DMS153 treated with DMSO at 0.1 percent for 48 hours (cell line): ENCODE measurements around the gene ZBTB9.

Experiments
- DNase-seq: peaks from one replicate; lab custom pipeline; 2025; ENCODE audit not compliant: unreplicated experiment; lab: John Stamatoyannopoulos, UW

ZBTB9 gene, protein sequence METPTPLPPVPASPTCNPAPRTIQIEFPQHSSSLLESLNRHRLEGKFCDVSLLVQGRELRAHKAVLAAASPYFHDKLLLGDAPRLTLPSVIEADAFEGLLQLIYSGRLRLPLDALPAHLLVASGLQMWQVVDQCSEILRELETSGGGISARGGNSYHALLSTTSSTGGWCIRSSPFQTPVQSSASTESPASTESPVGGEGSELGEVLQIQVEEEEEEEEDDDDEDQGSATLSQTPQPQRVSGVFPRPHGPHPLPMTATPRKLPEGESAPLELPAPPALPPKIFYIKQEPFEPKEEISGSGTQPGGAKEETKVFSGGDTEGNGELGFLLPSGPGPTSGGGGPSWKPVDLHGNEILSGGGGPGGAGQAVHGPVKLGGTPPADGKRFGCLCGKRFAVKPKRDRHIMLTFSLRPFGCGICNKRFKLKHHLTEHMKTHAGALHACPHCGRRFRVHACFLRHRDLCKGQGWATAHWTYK

GRCh38 chr6:33454009-33454946, at the start of gene ZBTB9:
TSS of gene ZBTB9 (plus strand) at chr6:33454576. CDS start at chr6:33455101, 525 bp downstream.
- peak; percentile 81 for DNase-seq

- DNase-seq: no peak
Observed at GRCh38 chr6:33404884-33405283, 49.5 kb upstream of the ZBTB9 start.

- no peak for DNase-seq
Observed at GRCh38 chr6:33405386-33405940, 48.9 kb upstream of the ZBTB9 start.

DNA sequence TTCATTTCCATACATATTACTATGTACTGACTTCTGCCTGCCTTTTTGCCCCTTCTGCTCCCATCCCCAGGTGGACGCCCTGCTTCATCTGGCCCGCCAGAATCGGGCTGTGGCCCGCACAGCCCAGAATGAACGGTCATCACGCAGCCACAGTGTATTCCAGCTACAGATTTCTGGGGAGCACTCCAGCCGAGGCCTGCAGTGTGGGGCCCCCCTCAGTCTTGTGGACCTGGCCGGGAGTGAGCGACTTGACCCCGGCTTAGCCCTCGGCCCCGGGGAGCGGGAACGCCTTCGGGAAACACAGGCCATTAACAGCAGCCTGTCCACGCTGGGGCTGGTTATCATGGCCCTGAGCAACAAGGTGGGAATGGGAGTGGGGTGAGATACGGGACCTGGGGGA, 48.2 kb upstream of the ZBTB9 start:
- no peak for DNase-seq

DNA sequence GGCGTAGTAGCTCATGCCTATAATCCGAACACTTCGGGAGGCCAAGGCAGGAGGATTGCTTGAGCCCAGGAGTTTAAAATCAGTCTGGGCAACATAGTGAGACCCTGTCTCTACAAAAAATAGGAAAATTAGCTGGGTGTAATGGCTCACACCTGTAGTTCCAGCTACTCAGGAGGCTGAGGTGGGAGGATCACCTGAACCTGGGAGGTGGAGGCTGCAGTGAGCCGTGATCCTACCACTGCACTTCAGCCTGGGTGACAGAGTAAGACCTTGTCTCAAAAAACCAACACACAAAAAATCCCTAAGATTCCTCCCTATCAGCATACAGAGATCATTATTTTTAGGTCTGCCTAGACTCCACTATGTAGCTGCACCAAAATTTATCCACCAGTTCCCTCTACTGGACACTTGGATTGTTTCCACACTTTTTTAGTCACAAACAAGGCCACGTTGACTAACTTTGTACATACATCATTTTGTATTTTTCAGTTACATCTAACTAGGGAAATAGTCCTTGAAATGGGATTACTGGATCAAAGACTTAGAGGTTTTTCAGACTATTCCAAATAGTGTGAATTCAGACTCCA, 47.2 kb upstream of the ZBTB9 start:
- DNase-seq: no peak

- peak; percentile 93 for DNase-seq
Observed at GRCh38 chr6:33410050-33410710, 44.2 kb upstream of the ZBTB9 start.

DNA sequence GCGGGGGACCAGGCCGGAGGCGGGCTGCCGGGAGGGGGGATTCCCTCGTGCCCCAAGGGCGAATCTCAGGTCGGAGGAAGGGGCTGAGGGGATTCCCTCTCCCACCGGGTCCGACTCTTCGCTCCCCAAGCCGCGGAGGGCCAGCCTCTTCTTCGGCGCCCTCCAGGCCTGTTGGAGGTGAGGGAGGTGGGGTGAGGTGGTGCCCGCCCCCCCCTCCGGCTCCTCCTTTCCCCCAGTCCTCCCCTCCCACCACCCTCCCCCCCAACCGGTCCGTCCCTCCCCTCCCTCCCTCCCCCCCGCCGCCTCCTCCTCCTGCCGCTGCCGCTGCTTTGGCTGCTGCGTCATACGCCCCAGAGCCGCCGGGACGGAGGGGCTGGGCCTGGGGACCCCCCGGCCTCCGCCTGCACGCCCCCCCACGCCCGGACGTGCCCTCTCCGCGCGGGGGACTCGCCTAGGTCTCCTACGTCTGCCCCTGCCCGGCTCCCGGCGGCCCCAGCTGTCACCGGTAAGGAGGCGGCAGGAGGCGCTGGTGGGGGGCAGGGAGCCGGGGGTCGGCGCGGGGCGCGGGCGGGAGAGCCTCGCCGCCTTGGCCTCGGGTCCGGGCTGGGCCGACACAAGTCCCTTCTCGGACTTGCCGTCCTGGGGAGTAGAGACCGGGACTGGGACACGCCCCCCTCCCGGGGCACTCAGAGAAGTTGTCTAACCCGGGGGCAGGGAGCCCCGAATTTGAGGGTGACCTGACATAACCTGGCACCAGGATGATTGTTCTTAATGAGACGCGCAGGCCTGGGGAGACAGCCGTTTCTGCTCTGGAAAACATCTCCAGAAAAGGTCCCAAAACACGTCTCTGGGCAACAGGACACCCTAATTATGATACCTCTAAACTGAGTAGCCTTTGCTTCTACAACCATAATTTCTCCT, 43.4 kb upstream of the ZBTB9 start, which contains the start of gene PHF1:
TSS of gene PHF1 (plus strand) at position 304 of the 921 bp plus-strand sequence. CDS start 1,250 bp downstream, outside the sequence.
- no peak for DNase-seq

DNA sequence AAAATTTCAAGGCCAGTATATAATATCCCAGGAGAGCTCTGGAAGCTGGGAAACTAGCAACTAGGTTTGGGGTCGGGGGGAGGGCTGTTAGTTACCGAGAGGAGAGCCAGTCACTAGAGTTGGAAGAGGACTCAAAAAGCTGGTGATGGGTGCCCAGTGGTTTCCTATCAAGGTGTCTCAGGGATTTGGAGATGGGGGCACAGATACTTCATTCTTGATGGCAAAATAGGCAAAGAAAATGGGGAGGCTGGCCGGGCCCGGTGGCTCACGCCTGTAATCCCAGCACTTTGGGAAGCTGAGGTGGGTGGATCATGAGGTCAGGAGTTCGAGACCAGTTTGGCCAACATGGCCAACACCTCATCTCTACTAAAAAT, 42.8 kb upstream of the ZBTB9 start:
- DNase-seq: no peak

- DNase-seq: no peak
Observed at GRCh38 chr6:33412140-33413009, 42.0 kb upstream of the ZBTB9 start.

GRCh38 chr6:33413241-33414120, 40.9 kb upstream of the ZBTB9 start:
- DNase-seq: no peak

DNA sequence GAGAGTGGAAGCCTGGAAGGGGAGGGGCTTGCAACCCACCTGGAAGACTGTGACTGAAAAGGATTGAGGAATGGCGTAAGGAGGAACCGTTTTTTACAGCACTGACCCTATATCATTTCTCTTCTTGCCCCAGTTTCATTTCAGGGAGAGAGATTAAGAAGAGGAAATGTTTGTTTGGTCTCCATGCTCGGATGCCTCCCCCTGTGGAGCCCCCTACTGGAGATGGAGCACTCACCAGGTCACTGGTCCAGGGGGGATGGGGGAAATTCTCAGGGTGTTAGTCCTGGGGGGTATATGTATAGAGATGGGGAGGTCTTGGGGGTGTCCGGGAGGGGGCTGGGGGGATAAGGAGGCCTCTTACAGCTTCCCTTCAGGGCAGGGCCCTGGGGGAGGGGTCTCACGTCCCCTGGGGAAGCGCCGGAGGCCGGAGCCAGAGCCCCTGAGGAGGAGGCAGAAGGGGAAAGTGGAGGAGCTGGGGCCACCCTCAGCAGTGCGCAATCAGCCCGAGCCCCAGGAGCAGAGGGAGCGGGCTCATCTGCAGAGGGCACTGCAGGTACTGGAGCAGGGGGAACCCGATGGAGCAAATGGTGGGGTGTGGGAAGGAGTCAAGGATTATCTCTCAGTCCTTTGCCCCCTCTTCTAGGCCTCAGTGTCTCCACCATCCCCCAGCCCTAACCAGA, 39.6 kb upstream of the ZBTB9 start:
- no peak for DNase-seq

GRCh38 chr6:33415831-33416230, 38.5 kb upstream of the ZBTB9 start:
- DNase-seq: no peak

- DNase-seq: no peak
Observed at GRCh38 chr6:33416386-33417127, 37.8 kb upstream of the ZBTB9 start.

- no peak for DNase-seq
Observed at GRCh38 chr6:33417128-33417902, 37.1 kb upstream of the ZBTB9 start.

GRCh38 chr6:33417903-33418689, 36.3 kb upstream of the ZBTB9 start, which contains the start of gene CUTA:
TSS of gene CUTA (minus strand) at chr6:33418107. CDS start at chr6:33418000, 107 bp downstream.
- DNase-seq: peak; percentile 98
